GM12892 (cell line): Measurements from ENCODE around the gene NOP9.

Experiments used
- POLR2A ChIP-seq: IDR thresholded peaks from 2 replicates; pipeline ENCODE4 v1.6.1; 2011; ENCODE audit warnings: low read depth, low read length, control low read depth
- POLR2AphosphoS5 ChIP-seq: IDR thresholded peaks from 2 replicates; pipeline ENCODE4 v1.6.1; 2011; ENCODE audit warnings: low read depth, low read length, control low read depth

GRCh38 chr14:24313913-24314312 lies 14.3 kb downstream of the NOP9 start:
- TF ChIP-seq POLR2A, result no peak
- no peak for TF ChIP-seq POLR2AphosphoS5
